Thyroid gland (tissue), 4 donors: Measurements from ENCODE around the gene ITGA8.

Experiments used
- POLR2A ChIP-seq, 2 donors: fragments of 450-650 bp; IDR thresholded peaks; one replicate each; pipeline ENCODE4 v1.6.1; 2017; ENCODE audit warnings: antibody characterized with exemption in 2 of 2, mild to moderate bottlenecking in 2 of 2, moderate library complexity in 1 of 2
- TF ChIP-seq, protein P1 (sequence below), 6 experiments: fragments of 200-600 bp in 3 of 6; fragments of 450-650 bp in 3 of 6; sonication (generic) in 3 of 6; IDR thresholded peaks; one replicate each; pipeline ENCODE4 v1.5.1; 2016 to 2019; ENCODE audit warnings: antibody characterized with exemption in 6 of 6, mild to moderate bottlenecking in 2 of 6, inconsistent platforms in 1 of 6, moderate library complexity in 1 of 6

DNA sequence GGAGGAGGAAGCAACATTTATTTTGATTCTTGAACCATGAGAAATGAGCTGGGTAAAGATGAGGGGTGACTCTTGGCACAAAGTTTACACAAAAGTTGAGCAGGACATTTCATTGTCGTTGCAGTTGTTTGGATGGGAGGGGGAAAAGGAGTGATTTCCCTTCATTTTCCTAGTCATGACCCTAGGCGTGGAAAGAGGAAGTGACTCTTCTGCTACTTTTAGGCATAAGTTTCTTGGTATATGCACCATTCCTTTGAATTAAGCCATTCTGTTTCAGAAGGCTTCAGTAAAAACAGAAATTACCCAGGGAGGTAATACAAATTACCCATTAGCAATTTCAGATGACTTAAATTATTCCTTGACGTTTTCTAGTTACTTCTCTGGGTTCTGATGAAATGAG, 234.7 kb downstream of the ITGA8 start:
- TF ChIP-seq, protein P1, sequence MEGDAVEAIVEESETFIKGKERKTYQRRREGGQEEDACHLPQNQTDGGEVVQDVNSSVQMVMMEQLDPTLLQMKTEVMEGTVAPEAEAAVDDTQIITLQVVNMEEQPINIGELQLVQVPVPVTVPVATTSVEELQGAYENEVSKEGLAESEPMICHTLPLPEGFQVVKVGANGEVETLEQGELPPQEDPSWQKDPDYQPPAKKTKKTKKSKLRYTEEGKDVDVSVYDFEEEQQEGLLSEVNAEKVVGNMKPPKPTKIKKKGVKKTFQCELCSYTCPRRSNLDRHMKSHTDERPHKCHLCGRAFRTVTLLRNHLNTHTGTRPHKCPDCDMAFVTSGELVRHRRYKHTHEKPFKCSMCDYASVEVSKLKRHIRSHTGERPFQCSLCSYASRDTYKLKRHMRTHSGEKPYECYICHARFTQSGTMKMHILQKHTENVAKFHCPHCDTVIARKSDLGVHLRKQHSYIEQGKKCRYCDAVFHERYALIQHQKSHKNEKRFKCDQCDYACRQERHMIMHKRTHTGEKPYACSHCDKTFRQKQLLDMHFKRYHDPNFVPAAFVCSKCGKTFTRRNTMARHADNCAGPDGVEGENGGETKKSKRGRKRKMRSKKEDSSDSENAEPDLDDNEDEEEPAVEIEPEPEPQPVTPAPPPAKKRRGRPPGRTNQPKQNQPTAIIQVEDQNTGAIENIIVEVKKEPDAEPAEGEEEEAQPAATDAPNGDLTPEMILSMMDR (IDR thresholded peaks at IDR 0.05): no peak
- no peak for TF ChIP-seq POLR2A (IDR thresholded peaks at IDR 0.05)
